Activated naive CD8-positive, alpha-beta T cell treated with anti-CD3 and anti-CD28 coated beads, Interleukin-2, amount 50 U/mL, for 24 hours (primary cell): ENCODE results near the gene GREB1.

Experiments used
- ATAC-seq: fragments of 150-1000 bp; cut with Tn5 transposase; one replicate; pipeline ENCODE4 v1.10.0; 2021
- DNase-seq: peaks from one replicate; pipeline ENCODE4 v3.0.0; 2021
- H3K27ac Mint-ChIP-seq: one replicate; pipeline ENCODE4 v1.8.0; 2021; ENCODE audit warnings: mild to moderate bottlenecking, mixed read lengths
- H3K27me3 Mint-ChIP-seq: one replicate; pipeline ENCODE4 v1.8.0; 2021; ENCODE audit warnings: mixed read lengths
- H3K36me3 Mint-ChIP-seq: one replicate; pipeline ENCODE4 v1.8.0; 2021; ENCODE audit warnings: low read depth, mixed read lengths
- H3K4me1 Mint-ChIP-seq: one replicate; pipeline ENCODE4 v1.8.0; 2021; ENCODE audit warnings: mixed read lengths
- H3K4me3 Mint-ChIP-seq: one replicate; pipeline ENCODE4 v1.8.0; 2021; ENCODE audit warnings: mild to moderate bottlenecking, moderate library complexity, mixed read lengths
- H3K9me3 Mint-ChIP-seq: one replicate; pipeline ENCODE4 v1.8.0; 2021; ENCODE audit warnings: mixed read lengths

GREB1 gene

DNA sequence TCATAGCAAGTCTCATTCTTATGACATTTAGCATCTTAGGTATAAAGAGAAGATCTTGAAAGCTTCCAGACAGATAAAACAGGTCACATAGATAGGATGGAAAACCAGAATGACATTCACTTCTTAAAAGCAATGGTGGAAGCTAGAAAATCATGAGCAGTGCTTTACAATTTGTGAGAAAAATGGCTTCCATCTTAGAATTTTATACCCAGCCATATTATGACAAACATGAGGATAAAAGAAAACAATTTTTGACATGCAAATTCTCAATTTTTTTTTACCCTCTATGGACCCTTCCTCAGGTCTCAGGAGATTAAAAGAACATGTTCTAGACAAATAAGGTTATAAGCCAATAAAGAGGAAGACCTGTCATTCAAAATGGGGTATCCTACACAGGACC is 129.0 kb downstream of the GREB1 start:
- ATAC-seq: no peak
- no peak overlapping the region for H3K4me3 Mint-ChIP-seq

DNA sequence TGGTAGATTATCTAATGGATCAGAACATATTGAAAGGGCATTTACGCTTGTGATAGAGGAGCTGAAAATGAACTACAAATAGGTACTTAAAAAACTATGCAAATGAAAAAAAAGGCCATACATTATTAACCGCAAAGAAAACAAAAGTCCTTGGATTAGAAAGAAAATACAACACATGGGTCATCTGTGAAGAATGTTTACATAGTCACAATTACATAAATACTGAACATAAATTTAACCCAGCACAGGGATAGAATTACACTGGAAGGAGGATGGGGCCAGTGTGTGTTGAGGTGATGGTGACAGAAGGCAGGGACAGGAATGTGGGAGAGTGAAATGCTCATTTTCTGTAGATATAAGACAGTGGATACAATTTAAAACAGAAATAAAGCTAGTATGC is 129.6 kb downstream of the GREB1 start:
- peaks cover 9% of the 10 kb centered on the region for H3K9me3 Mint-ChIP-seq
- peaks cover 22% of the 10 kb centered on the region for H3K27me3 Mint-ChIP-seq
- DNase-seq: no peak

More for the DNA sequence above, 129.0 kb downstream of the GREB1 start:
- Mint-ChIP-seq H3K4me1 (no peaks in the 10 kb centered on the region), H3K27ac (no peak overlapping the region), H3K36me3 (peaks cover 2% of the 10 kb centered on the region), H3K27me3 (peaks cover 18% of the 10 kb centered on the region), H3K9me3 (peaks cover 9% of the 10 kb centered on the region)
- DNase-seq: no peak

DNA sequence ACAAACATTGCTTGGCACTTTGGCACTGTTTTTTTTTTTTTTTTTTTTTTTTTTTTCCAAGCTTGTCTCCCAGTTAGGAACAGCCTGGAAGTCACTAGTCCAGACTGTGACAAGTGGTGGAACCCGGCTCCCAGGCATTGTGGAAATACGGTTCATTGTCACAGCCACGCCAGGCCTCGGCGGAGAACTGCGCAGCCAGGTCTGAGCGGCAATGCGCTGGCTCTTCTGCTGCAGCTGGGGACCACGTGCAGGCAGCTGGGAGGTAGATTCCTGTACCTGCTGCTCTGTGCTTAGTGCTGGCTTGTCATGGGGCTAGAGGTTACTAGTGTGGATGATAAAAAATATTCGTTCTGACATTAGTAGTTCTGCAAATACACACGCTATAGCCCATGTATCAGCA is 131.2 kb downstream of the GREB1 start:
- Mint-ChIP-seq H3K27ac (no peak overlapping the region), H3K4me1 (no peaks in the 10 kb centered on the region), H3K27me3 (peaks cover 30% of the 10 kb centered on the region), H3K4me3 (no peak overlapping the region), H3K9me3 (peaks cover 13% of the 10 kb centered on the region), H3K36me3 (peaks cover 2% of the 10 kb centered on the region)
- ATAC-seq (no peak), DNase-seq (no peak)

More for the DNA sequence above, 129.6 kb downstream of the GREB1 start:
- Mint-ChIP-seq H3K27ac (no peak overlapping the region), H3K4me1 (no peaks in the 10 kb centered on the region), H3K36me3 (peaks cover 2% of the 10 kb centered on the region), H3K4me3 (no peak overlapping the region)
- ATAC-seq: no peak

DNA sequence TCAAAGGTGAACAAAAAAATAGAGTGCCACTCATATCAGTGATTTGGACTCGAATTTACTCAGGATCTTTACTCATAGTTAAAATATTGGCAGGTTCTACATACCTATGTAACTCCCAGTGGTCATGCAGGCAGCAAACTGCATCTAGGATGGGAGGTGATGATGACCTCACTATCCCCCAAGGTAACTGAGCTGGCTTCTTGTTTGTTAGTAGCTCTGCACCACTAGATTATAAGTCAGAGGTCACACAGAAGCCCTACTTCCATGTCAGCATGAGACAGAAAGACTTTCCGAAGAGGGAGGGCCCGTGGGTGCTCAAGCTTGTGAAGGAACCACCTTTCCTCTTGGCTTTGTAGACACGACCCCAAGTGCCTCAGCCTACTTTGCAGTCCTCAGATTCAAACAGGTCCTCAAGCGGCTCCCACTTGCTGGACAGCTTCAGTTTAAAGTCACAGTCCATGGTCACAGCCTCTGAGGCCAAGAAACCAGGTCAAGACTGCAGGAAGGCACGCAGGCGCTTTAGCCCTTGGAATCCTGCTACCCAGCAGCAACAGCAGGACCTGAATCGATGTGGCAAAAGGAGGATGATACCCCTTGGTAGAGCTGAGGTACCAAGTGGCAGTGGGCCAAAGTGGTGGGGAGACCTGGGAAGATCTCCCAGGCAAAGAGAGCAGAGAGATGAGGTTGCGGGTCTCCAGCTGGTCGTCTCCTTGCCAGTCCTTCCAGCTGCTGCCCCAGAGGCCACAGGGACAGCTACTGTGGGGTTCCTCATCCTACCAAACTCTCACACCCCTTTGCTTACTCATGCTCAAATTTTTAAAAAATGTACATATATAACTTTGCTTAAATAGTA is 131.9 kb downstream of the GREB1 start:
- no peak for DNase-seq
- Mint-ChIP-seq H3K36me3 (peaks cover 2% of the 10 kb centered on the region), H3K4me1 (no peaks in the 10 kb centered on the region), H3K9me3 (peaks cover 16% of the 10 kb centered on the region), H3K27ac (no peak overlapping the region), H3K27me3 (peaks cover 37% of the 10 kb centered on the region), H3K4me3 (no peak overlapping the region)
- ATAC-seq: no peak

DNA sequence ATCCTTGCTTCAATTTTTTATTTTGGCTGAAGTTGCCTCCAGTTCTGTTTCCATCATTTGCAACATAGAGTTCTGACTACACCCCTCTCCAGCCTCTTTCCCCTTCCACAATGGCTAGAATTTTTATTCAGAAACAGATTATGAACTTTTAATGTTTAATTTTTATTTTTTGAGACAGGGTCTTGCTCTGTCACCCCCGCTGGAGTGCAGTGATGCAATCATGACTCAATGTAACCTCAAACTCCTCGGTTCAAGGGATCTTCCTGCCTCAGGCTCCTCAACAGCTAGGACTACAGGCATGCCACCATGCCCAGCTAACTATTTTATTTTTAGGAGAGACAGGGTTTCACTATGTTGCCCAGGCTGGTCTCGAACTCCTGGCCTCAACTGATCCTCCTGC is 133.3 kb downstream of the GREB1 start:
- Mint-ChIP-seq H3K4me3 (no peak overlapping the region), H3K27me3 (peaks cover 36% of the 10 kb centered on the region), H3K4me1 (no peaks in the 10 kb centered on the region), H3K27ac (no peak overlapping the region), H3K36me3 (peaks cover under 1% of the 10 kb centered on the region), H3K9me3 (peaks cover 14% of the 10 kb centered on the region)
- no peak for DNase-seq
- ATAC-seq: no peak

DNA sequence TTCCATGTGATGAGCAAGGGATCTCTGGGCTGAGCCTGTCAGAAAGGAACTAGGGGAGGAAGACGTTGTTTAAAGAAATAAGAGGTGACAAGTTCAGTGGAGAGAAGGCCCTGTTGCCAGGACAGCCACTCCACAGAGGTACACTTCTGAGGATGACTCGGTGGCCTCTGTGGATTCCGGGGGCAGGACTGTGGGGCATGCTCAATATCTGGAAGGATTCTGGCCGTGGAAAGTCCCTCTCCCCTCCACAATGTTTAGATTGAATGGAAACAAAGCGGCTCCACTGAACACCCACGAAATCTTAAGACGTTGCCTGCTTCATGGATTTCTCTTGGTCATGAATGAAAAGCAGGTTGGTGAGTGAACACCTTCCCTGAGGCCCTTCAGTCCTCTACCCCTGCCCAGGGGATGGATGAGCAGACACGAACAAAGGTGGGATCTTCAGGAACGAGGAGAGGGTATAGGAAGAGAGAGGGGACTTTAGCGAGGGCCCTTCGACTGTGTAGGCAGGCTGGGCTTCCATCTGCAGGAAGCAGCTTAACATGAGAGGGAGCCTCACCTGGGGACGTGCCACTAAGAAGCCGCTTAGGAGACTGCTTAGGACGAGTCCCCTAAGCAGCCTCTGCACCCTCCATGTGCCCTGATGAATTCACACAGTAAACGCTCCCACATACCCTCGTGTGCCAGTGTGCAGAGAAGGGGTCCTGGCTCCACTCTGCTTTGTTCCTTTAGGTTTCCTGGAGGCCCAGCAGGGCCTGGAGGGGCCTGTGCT is 134.2 kb downstream of the GREB1 start:
- Mint-ChIP-seq H3K27ac (no peak overlapping the region), H3K27me3 (peaks cover 40% of the 10 kb centered on the region), H3K4me1 (peaks cover 1% of the 10 kb centered on the region), H3K9me3 (peaks cover 8% of the 10 kb centered on the region), H3K4me3 (no peak overlapping the region), H3K36me3 (no peaks in the 10 kb centered on the region)
- DNase-seq (no peak), ATAC-seq (no peak)

DNA sequence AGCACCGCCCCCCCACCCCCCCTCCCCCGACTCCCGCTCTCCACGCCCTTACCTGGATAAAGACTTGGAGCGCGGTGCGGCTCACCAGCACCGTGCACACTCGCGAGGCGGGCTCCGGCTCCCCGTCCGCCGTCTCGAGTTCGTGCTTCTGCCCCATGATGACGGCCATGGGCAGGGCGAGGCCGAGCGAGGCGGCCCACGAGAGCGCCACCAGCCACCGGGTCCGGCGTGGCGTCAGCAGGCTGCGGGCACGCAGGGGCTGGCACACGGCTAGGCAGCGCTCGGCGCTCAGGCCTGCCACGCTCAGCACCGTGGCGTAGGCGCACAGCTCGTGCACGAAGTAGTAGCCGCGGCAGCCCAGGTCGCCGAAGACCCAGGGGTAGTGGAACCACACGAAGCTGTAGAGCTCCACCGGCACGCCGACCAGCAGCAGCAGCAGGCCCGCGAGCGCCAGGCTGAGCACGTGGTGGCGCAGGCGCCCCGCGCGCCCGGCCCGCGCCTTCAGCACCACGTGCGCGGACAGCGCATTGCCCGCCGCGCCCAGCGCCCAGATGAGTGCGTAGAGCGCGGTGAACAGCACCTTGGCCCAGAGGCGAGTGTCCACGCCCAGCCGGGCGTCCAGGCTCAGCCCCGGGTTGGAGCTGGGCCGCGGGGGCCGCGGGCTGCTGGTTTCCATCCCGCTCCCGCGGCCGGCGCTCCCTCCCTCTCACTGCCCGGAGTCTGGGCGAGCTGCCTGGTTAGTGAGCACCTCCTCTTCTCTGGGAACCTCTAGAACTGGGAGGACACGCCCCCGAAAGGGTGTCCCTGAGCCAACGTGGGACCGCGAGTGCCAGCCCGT is 135.8 kb downstream of the GREB1 start, which contains the start of gene NTSR2:
Gene NTSR2, minus strand, starts transcription at position 742 of the 838 bp plus-strand sequence. Its CDS starts 66 bp downstream, at position 676.
- Mint-ChIP-seq H3K4me3 (no peak within 1 kb of the TSS), H3K9me3 (peaks cover 8% of the 10 kb centered on the region), H3K4me1 (peaks cover 4% of the 10 kb centered on the region), H3K36me3 (no peaks in the 10 kb centered on the region), H3K27me3 (peaks cover 43% of the 10 kb centered on the region), H3K27ac (no peak within 1 kb of the TSS)
- DNase-seq (peak; percentile 27), ATAC-seq (peak; percentile 72)

DNA sequence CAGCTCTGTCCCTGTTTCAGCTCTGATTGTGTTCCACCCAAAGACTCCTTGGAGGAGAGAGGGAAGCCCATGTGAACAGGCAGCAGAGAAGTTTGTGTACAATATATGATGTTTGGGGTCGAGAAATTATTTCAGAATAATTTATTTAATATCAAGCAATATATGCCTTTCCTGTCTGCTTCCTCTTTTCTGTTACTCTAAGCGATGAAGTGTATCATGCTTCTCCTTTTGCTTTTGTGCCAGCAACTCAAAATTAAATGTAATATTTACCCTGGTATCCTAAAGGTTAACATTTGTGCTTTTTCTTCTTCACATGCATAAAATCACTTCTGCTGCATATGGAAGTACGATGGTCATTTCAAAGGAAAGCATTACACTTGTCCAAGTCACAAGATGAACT is 138.6 kb downstream of the GREB1 start:
- DNase-seq (no peak), ATAC-seq (no peak)
- Mint-ChIP-seq H3K4me3 (no peak overlapping the region), H3K36me3 (no peaks in the 10 kb centered on the region), H3K4me1 (peaks cover 4% of the 10 kb centered on the region), H3K27me3 (peaks cover 49% of the 10 kb centered on the region), H3K27ac (no peak overlapping the region), H3K9me3 (peaks cover 8% of the 10 kb centered on the region)

DNA sequence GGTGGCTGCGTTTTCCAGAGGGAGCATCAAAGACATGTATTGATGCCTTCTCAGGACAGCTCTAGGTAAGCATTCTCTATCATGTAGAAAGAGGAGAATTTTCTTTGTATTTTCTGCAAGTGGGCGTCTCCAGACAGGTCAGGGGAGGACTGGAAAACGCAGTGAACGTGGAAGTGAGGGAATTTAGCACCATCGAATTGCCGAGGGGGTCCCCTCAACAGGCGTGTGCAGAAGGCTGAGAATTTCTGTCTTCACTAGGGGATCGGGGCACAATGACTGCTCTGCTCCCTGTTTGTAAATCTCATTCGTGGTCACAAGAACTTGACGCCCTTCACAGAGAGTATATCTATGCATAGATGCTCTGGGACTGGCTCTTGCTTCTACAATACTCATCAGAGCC is 141.1 kb downstream of the GREB1 start:
- ATAC-seq (no peak), DNase-seq (no peak)
- peaks cover 50% of the 10 kb centered on the region for H3K27me3 Mint-ChIP-seq
- no peak overlapping the region for H3K4me3 Mint-ChIP-seq
- H3K4me1 Mint-ChIP-seq: peaks cover 4% of the 10 kb centered on the region
- no peaks in the 10 kb centered on the region for H3K36me3 Mint-ChIP-seq
- no peak overlapping the region for H3K27ac Mint-ChIP-seq
- peaks cover 4% of the 10 kb centered on the region for H3K9me3 Mint-ChIP-seq

DNA sequence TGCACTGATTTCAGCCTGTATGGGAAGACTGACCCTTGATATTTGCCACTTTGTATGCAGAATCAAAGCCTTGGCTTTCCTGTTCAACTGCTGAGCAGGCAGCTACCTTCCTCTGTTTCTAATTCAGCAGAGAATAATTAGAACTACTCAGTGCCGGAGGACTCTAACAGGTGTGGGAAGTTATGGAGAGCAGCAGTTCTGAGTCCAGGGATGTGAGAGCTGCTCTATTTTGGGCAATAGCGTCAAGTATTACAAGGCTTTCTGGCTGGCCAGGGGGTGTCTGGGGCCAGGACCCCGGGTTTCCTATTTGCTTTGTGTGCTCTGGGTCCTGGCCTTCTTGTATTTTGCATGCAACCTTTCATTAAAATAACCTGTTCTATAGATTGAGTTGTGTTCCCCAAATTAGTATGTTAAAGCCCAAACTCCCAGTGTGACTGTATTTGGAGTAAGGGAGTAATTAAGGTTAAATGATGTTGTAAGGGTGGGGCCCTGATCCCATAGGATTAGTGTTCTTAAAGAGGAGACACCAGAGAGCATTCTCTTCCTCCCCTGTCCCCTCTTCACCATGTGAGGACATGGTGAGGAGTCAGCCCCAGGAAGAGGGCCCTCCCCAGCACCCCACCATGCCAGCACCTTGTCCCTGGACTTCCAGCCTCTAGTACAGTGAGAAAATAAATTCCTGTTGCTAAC is 141.7 kb downstream of the GREB1 start:
- ATAC-seq: no peak
- Mint-ChIP-seq H3K9me3 (peaks cover under 1% of the 10 kb centered on the region), H3K4me3 (no peak overlapping the region), H3K27me3 (peaks cover 44% of the 10 kb centered on the region), H3K27ac (no peak overlapping the region), H3K36me3 (no peaks in the 10 kb centered on the region), H3K4me1 (peaks cover 4% of the 10 kb centered on the region)
- DNase-seq: no peak

DNA sequence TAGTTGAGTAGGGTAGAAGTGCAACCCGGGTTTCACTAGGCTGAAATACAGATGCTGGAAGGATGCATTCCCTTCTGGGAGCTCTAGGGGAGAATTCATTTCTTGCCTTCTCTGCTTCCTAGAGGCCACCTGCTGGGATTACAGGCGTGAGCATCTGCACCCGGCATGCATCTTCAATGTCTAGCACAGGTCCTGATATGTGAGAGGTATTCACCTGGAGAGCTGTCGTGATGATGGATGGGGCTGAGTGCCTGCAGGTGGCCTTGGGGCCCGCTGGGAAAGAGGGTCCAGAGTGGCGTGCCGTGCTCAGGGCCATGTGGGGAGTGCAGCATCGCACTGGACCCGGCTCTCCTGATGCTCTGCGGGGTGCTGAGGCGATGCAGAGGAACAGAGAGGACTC is 142.8 kb downstream of the GREB1 start:
- no peaks in the 10 kb centered on the region for H3K36me3 Mint-ChIP-seq
- no peak overlapping the region for H3K4me3 Mint-ChIP-seq
- peaks cover 40% of the 10 kb centered on the region for H3K27me3 Mint-ChIP-seq
- H3K4me1 Mint-ChIP-seq: peaks cover 4% of the 10 kb centered on the region
- no peak overlapping the region for H3K27ac Mint-ChIP-seq
- ATAC-seq (no peak), DNase-seq (no peak)
- no peaks in the 10 kb centered on the region for H3K9me3 Mint-ChIP-seq

DNA sequence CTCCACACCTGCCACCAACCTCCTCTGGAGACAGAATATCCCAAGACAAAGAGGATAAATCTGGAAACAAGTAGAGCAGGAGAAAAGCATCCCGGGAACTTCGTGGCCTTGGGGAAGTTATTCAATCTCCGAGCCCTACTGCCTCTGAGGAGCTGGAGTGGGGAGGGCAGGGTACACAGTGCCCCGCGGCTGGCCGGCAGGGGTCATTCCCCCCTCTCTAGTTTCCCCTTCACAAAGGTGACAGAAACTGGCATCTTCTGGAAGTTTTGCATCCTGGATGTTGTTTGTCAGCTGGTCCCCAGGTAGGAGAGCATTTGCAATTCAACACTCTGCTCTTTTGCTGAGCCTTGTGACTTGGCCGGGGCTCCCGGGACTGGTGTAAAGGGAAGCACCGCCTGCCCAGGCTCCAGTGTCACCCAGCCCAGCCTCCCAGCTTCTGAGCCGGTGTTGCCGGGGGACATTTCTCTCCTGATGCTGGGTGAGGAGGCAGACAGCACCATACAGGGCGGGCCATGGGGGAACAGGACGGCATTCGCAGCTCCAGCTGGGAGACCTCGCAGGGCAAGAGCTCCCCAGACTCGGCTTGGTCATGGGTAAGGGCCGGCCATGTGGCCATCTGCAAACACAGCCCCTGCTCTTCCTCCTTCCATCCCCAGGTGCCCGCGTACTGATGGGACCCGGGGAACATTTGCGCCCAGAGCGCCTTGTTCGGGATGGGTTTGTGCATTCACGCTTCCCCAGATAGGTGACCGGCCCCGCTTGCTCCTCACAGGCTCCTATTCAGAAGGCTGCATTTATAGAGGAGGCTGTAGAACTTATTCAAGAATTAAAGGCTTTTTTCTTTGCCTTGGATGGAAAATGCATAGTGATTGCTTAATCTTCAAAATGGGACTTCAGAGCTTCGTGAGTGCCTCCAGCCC is 143.6 kb downstream of the GREB1 start:
- Mint-ChIP-seq H3K4me1 (peaks cover 4% of the 10 kb centered on the region), H3K4me3 (no peak overlapping the region), H3K27me3 (peaks cover 39% of the 10 kb centered on the region), H3K36me3 (no peaks in the 10 kb centered on the region), H3K27ac (no peak overlapping the region), H3K9me3 (no peaks in the 10 kb centered on the region)
- DNase-seq (no peak), ATAC-seq (no peak)

DNA sequence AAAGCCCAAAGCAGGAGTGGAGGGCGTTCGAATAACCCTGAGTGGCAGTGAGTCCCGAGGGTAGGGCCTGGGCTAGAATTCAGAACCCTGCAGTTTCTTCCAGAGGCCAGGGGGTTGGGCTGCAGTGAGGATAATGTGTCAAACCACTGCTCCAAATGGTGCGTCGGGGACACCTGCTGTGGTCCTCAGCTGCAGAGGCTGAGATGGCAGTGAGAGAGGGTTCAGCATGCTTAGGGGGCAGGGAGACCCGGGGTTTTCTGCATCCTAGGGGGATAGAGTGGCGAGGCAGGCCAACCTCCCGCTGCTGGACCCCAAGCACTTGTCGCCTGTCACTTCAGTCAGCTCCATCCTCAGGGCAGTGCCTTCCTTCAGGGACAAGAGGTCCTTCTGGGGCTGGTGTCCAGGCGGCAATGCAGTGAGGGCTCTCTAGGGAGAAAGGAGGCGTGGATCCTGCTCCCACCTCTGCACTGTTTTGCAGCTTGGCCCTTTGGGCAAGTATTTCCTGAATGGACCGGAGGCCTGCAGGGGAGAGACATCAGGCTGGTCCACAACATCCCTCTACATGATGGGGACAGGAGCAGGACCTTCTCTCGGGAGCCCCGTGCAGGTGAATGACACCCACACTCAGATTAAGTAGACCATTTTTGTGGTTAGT is 144.6 kb downstream of the GREB1 start:
- H3K9me3 Mint-ChIP-seq: no peaks in the 10 kb centered on the region
- no peaks in the 10 kb centered on the region for H3K4me1 Mint-ChIP-seq
- no peak overlapping the region for H3K27ac Mint-ChIP-seq
- no peak for ATAC-seq
- no peak for DNase-seq
- peaks cover 37% of the 10 kb centered on the region for H3K27me3 Mint-ChIP-seq
- H3K4me3 Mint-ChIP-seq: no peak overlapping the region
- no peaks in the 10 kb centered on the region for H3K36me3 Mint-ChIP-seq
